Adrenal gland (tissue), 5 donors: ENCODE results near the gene GNB1L.

ENCODE experiments used
- CTCF ChIP-seq, 6 experiments: fragments of 450-650 bp in 4 of 6; fragments of 200-600 bp in 2 of 6; sonication (generic) in 1 of 6; IDR thresholded peaks; 1 replicate in 5 of 6; 2 replicates in 1 of 6; pipeline versions ENCODE4 v1.5.1 to v1.8.0; 2016 to 2021; ENCODE audit warnings: antibody characterized with exemption in 6 of 6, mild to moderate bottlenecking in 2 of 6, moderate library complexity in 1 of 6
- POLR2A ChIP-seq, 2 donors: fragments of 450-650 bp; IDR thresholded peaks; one replicate each; pipeline ENCODE4 v1.6.1; 2017; ENCODE audit warnings: antibody characterized with exemption in 2 of 2, mild to moderate bottlenecking in 2 of 2, moderate library complexity in 1 of 2
- donor health status: DM: no; HTN: no; CAD: no.

GRCh38 chr22:19795617-19796008 lies 59.1 kb downstream of the GNB1L start:
- TF ChIP-seq CTCF (IDR thresholded peaks at IDR 0.05) (no peak), POLR2A (IDR thresholded peaks at IDR 0.05) (no peak)
